MV-4-11 (cell line): ENCODE results near the gene OFD1.
A peak's percentile ranks its signal among the peaks of the same experiment; 100 is the strongest.
"Not testable (repeated sequence)": the region's sequence is repeated elsewhere in the genome, so short reads cannot be mapped to it uniquely, and the experiment has no call there.

ENCODE experiments used
- DNase-seq: peaks from one replicate; lab custom pipeline; 2025; lab: John Stamatoyannopoulos, UW

Gene OFD1

GRCh38 chrX:13702111-13702789, 32.3 kb upstream of the OFD1 start:
- peak; percentile 61 for DNase-seq

DNA sequence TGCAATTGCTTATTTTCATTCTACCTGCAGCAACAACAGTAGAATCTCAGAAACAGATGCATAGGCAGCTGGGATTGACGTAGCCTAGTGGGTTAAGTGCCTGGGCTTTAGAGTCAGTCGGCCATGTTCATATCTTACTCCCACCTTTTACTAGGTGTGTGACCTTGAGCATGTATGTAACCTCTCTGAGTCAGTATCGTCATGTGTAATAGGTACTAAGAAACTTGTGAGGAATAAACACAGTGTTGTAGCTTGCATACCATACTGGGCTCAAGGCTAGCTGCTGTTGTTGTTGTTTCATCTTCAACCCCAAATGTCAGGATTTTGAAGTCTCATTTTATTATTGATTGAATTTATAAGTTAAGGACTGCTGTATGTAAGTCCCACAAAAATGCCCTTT, 31.4 kb upstream of the OFD1 start:
- no peak for DNase-seq

DNA sequence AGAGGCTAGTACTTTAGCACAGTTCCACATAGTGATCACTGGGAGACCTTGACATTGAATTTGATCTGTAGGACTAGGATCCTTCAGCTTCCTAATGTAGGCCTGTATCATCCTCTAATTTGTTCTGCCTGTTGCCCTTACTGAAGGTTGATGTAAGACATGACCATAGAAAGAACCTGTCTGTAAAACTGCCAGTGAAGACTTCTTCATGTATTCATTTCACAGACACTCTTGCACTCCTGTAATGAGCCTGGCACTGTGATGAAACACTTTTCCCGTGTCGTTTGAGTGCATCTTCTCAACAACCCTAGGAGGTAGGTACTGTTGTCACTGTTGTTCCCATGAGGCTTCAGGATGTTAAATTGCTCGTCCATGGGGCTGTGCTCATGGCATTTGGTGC, 31.0 kb upstream of the OFD1 start:
- no peak for DNase-seq

GRCh38 chrX:13711141-13711540, 23.4 kb upstream of the OFD1 start:
- no peak for DNase-seq

DNA sequence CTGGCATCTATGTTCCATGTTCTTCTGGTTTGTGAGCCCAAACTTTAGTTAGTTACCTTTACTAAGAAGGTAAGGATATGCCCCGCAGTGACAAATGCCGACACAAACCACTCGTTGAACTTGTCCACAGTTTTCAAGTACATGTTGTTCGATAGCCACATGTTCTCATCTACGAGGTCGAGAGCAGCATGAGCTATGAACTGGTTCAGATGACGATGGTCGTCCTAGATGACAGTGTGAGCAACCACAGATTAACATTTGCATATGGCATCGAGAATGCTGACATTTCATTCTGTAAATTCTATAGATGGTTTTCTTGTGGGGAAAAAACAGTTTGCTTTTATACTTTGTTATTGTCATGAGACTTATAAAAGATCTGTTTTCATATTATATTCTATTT, 18.1 kb upstream of the OFD1 start:
- no peak for DNase-seq

GRCh38 chrX:13716905-13717304, 17.6 kb upstream of the OFD1 start:
- no peak for DNase-seq

DNA sequence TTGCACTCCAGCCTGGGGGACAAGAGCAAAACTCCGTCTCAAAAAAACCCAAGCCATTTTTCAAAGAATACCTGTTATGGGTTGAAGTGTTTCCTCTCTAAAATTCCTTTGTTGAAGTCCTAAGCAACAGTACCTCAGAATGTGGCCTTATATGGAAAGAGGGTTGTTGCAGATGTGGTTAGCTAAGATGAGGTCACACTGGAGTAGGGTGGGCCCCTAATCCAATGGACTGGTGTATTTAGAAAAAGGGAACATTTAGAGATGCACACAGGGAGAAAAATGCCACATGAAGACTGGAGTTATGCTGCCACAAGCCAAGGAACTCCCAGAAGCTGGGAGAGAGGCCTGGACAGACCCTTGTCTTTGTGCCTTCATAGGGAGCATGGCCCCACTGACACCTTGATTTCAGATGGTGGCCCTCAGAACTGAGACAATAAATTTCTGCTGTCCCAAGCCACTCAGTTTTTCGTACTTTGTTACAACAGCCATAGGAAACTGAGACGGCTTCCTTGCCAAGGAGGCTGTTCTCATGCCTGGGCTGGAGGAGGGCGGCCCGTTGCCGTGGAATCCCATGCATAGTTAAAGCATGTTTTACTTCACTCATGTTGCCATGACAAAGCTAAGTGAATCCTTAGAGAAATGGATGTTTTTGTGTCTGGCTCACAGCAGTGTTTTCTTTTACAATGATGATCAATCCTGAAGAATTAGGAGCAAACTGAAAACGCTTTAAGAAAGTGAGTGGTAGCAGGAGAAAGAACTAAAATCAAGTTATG, 16.7 kb upstream of the OFD1 start:
- DNase-seq = peak; percentile 48

DNA sequence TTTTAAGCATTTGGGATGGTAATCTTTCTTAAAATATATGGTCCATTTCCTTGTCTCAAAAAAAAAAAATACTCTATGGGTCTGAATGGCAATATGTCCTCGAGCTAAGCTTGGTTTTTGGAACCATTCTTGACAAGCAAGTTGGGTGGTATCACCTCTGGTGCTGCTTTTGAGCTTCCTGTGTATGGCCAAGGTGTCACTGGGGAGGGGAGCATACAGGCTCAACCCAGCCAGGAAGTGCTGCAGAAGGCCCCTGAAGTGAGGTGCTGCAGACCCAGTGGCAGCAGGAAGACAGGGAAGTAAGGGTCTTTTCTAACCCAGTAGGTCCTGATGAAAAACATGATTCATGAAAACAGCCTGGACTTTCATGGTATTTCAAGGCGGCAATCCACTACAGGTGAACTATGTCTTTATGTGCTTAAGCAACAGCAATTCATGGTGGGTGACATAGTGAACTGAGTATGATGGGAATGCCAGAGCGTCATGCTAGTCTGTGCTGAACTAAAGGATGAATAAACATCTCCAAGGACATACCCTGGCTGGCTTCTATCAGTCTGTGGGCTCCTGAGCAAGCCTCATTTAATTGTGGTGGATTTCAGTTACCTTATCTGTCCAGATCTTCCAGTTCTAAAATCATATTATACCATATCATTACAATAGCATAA, 15.2 kb upstream of the OFD1 start:
- no peak for DNase-seq

- no peak for DNase-seq
Observed at GRCh38 chrX:13721371-13721770, 13.2 kb upstream of the OFD1 start.

- peak; percentile 39 for DNase-seq
Observed at GRCh38 chrX:13721819-13722519, 12.6 kb upstream of the OFD1 start.

- not testable (repeated sequence) for DNase-seq
Observed at GRCh38 chrX:13724878-13725277, 9.7 kb upstream of the OFD1 start.

DNA sequence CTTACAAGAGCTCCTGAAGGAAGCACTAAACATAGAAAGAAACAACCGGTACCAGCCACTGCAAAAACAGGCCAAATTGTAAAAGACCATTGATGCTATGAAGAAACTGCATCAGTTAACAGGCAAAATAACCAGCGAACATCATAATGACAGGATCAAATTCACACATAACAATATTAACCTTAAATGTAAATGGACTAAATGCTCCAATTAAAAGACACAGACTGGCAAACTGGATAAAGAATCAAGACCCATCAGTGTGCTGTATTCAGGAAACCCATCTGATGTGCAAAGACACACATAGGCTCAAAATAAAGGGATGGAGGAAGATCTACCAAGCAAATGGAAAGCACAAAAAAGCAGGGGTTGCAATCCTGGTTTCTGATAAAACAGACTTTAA, 8.0 kb upstream of the OFD1 start:
- not testable (repeated sequence) for DNase-seq

DNA sequence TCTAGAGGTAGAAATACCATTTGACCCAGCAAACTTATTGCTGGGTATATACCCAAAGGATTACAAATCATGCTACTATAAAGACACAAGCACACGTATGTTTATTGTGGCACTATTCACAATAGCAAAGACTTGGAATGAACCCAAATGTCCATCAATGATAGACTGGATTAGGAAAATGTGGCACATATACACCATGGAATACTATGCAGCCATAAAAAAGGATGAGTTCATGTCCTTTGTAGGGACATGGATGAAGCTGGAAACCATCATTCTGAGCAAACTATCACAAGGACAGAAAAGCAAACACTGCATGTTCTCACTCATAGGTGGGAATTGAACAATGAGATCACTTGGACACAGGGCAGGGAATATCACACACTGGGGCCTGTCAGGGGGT, 4.0 kb upstream of the OFD1 start:
- not testable (repeated sequence) for DNase-seq

GRCh38 chrX:13732246-13733067, 2.1 kb upstream of the OFD1 start:
- DNase-seq = no peak

- DNase-seq = no peak
Observed at GRCh38 chrX:13733506-13733905, 1.0 kb upstream of the OFD1 start.

DNA sequence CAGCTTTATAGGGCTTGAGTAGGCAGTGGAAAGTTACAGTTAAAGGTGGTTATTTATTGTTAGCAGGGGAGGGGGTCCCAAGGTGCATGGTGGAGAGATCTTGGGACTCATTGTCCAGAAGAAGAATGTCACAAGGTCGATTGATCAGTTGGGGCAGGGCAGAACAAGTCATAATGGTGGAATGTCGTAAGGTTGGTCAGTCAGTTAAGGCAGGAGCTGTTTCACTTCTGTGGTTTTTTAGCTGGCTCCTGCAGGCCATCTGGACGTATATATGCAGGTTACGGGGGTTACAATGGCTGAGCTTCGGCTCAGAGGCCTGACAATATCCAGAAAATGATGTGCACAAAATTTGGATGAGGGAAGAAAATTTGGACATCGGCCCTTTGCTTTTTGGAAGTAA, 7.1 kb downstream of the OFD1 start:
- DNase-seq = peak; percentile 10

- DNase-seq = peak; percentile 44
Observed at GRCh38 chrX:13742397-13743176, 8.0 kb downstream of the OFD1 start.

DNA sequence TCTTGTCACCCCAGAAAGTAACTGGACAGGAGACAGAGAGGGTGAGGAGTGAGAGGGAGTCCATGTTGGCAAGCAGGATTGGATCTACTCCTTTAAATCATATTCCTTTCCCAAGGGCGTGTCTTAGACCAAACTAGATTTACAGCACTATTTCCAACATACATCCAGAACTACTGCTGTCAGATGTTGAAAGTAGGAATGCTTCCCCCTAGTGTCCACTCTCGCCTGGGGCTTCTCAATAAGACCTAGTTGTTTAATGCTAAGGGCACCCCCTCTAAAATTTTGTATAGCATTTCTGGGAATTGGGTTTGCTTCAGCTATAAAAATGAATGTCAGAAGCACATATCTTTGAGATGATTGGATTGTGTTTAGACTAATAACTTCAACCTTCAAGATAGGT, 13.3 kb downstream of the OFD1 start:
- peak; percentile 34 for DNase-seq

GRCh38 chrX:13748486-13748885, 13.9 kb downstream of the OFD1 start:
- no peak for DNase-seq

- DNase-seq = no peak
Observed at GRCh38 chrX:13750204-13750603, 15.7 kb downstream of the OFD1 start.

- peak; percentile 45 for DNase-seq
Observed at GRCh38 chrX:13750812-13751211, 16.3 kb downstream of the OFD1 start.
